ENCODE measurements around the gene SMAD2. TPM values are rescaled to one million over a fixed set of nuclear protein-coding genes. Genes with fewer than 3 reads are reported as not detected.
"Not testable (repeated sequence)": the region's sequence is repeated elsewhere in the genome, so short reads cannot be mapped to it uniquely, and the experiment has no call there.

Gene SMAD2
- polyA plus RNA-seq, 2 of the 4 experiments (the other 2 are of a cell fraction): 131 to 229 TPM

DNA sequence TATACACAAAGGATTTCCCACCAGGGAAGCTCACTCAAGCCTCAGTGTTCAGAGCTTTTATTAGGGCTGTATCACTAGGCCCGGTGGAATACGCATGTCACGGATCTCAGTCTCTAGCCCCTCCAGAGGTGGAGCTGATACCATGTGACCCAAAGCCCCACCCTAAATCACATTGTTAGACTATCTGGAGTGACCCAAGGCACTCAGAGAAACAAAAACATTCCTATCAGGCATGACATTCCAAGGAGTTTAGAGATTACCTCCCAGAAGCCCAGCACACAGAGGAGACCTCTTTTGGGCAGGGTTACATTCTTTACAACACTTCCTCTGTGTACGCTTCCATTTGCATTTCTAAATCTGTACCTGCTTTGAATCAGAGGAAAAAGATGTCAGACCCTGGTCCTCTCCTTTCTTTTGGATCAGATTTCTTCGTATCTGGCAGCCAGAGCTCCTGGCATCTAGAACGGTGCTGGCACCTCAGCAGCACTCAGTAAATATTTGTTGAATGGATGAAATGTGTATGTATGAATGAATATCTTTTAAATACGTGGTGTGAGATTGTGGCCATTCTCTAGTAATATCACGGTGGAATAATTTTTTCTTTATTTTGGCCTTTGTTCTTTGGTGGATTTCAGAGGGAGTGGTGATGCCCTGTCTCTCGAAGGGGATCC lies 37.7 kb upstream of the SMAD2 start (continued):
- TF ChIP-seq, protein P1, sequence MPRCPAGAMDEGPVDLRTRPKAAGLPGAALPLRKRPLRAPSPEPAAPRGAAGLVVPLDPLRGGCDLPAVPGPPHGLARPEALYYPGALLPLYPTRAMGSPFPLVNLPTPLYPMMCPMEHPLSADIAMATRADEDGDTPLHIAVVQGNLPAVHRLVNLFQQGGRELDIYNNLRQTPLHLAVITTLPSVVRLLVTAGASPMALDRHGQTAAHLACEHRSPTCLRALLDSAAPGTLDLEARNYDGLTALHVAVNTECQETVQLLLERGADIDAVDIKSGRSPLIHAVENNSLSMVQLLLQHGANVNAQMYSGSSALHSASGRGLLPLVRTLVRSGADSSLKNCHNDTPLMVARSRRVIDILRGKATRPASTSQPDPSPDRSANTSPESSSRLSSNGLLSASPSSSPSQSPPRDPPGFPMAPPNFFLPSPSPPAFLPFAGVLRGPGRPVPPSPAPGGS (IDR thresholded peaks at IDR 0.05): no peak
- TF ChIP-seq KDM1A (IDR thresholded peaks at IDR 0.05; ENCODE audit: low read depth) (no peak), GATA3 (IDR thresholded peaks at IDR 0.05; ENCODE audit: borderline replicate concordance) (peak; percentile 49; the same call in 1 of the 2 replicates), MAZ (IDR thresholded peaks at IDR 0.05; ENCODE audit: borderline replicate concordance, low read depth, low read length) (no peak), EP300 (IDR thresholded peaks at IDR 0.05) (peak in 1 of 2 experiments; percentile 48; a peak in 1 of 5 replicates), POLR2AphosphoS2 (conservative IDR thresholded peaks at IDR 0.05; ENCODE audit: low read length) (no peak), SREBF2 (IDR thresholded peaks at IDR 0.05) (no peak), RCOR1 (IDR thresholded peaks at IDR 0.05; ENCODE audit: low read depth, low read length) (no peak), NFE2L2 (conservative IDR thresholded peaks at IDR 0.05; ENCODE audit: low read length) (no peak), HOXB5 (CRISPR knock-in tag; IDR thresholded peaks at IDR 0.05) (0 out of 2 replicates have a peak, but pooled peaks have one; percentile 22)
- TF ChIP-seq, protein P2, sequence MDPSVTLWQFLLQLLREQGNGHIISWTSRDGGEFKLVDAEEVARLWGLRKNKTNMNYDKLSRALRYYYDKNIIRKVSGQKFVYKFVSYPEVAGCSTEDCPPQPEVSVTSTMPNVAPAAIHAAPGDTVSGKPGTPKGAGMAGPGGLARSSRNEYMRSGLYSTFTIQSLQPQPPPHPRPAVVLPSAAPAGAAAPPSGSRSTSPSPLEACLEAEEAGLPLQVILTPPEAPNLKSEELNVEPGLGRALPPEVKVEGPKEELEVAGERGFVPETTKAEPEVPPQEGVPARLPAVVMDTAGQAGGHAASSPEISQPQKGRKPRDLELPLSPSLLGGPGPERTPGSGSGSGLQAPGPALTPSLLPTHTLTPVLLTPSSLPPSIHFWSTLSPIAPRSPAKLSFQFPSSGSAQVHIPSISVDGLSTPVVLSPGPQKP (IDR thresholded peaks at IDR 0.05; ENCODE audit: low read depth, low read length): no peak

- peaks cover 19% of the 10 kb centered on the region for H3K4me1 ChIP-seq
- no peak overlapping the region for H3K4me3 ChIP-seq
- no peaks in the 10 kb centered on the region; the same call in 2 of the 3 replicates for H3K9me3 ChIP-seq
- 83% methylated on average over 4 of the region's 4 CpGs for WGBS (ENCODE audit: missing lambda C conversion rate)
- ATAC-seq: no peak
- no peak for DNase-seq (ENCODE audit: low read depth in 1 of 2, low spot score in 1 of 2)
- no peak overlapping the region for H3K4me2 ChIP-seq
- peak overlapping the region in 1 of 2 experiments; percentile 57; a peak in 3 of 6 replicates for H3K27ac ChIP-seq
- CTCF ChIA-PET: no interaction called here
- POLR2A ChIA-PET: interaction anchor here (1.8 kb wide), 1 partner anchor 33 kb away, joined by 5 read pairs; no protein-coding TSS in a partner anchor
- no peak for FAIRE-seq
- TF ChIP-seq, protein P3, sequence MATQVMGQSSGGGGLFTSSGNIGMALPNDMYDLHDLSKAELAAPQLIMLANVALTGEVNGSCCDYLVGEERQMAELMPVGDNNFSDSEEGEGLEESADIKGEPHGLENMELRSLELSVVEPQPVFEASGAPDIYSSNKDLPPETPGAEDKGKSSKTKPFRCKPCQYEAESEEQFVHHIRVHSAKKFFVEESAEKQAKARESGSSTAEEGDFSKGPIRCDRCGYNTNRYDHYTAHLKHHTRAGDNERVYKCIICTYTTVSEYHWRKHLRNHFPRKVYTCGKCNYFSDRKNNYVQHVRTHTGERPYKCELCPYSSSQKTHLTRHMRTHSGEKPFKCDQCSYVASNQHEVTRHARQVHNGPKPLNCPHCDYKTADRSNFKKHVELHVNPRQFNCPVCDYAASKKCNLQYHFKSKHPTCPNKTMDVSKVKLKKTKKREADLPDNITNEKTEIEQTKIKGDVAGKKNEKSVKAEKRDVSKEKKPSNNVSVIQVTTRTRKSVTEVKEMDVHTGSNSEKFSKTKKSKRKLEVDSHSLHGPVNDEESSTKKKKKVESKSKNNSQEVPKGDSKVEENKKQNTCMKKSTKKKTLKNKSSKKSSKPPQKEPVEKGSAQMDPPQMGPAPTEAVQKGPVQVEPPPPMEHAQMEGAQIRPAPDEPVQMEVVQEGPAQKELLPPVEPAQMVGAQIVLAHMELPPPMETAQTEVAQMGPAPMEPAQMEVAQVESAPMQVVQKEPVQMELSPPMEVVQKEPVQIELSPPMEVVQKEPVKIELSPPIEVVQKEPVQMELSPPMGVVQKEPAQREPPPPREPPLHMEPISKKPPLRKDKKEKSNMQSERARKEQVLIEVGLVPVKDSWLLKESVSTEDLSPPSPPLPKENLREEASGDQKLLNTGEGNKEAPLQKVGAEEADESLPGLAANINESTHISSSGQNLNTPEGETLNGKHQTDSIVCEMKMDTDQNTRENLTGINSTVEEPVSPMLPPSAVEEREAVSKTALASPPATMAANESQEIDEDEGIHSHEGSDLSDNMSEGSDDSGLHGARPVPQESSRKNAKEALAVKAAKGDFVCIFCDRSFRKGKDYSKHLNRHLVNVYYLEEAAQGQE (IDR thresholded peaks at IDR 0.05): no peak
- TF ChIP-seq HDAC2 (IDR thresholded peaks at IDR 0.05) (no peak), CBX2 (IDR thresholded peaks at IDR 0.05; ENCODE audit: borderline replicate concordance, low read depth) (no peak), GATA3 (IDR thresholded peaks at IDR 0.05; ENCODE audit: borderline replicate concordance) (no peak), CEBPB (IDR thresholded peaks at IDR 0.05) (no peak), ZNF302 (CRISPR knock-in tag; IDR thresholded peaks at IDR 0.05) (no peak), RCOR1 (IDR thresholded peaks at IDR 0.05; ENCODE audit: low read depth, low read length) (no peak), RAD21 (conservative IDR thresholded peaks at IDR 0.05 in 1 of 2, IDR thresholded peaks at IDR 0.05 in 1 of 2) (no peak), SMC3 (IDR thresholded peaks at IDR 0.05) (no peak), HOXB13 (CRISPR knock-in tag; IDR thresholded peaks at IDR 0.05; ENCODE audit: low read depth) (no peak), KDM5A (IDR thresholded peaks at IDR 0.05) (no peak), EP300 (IDR thresholded peaks at IDR 0.05) (no peak)
- TF ChIP-seq, protein P1 (IDR thresholded peaks at IDR 0.05): no peak
- TF ChIP-seq, protein P4, sequence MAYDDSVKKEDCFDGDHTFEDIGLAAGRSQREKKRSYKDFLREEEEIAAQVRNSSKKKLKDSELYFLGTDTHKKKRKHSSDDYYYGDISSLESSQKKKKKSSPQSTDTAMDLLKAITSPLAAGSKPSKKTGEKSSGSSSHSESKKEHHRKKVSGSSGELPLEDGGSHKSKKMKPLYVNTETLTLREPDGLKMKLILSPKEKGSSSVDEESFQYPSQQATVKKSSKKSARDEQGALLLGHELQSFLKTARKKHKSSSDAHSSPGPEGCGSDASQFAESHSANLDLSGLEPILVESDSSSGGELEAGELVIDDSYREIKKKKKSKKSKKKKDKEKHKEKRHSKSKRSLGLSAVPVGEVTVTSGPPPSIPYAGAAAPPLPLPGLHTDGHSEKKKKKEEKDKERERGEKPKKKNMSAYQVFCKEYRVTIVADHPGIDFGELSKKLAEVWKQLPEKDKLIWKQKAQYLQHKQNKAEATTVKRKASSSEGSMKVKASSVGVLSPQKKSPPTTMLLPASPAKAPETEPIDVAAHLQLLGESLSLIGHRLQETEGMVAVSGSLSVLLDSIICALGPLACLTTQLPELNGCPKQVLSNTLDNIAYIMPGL (CRISPR knock-in tag; IDR thresholded peaks at IDR 0.05; ENCODE audit: borderline replicate concordance): no peak
- TF ChIP-seq, protein P5, sequence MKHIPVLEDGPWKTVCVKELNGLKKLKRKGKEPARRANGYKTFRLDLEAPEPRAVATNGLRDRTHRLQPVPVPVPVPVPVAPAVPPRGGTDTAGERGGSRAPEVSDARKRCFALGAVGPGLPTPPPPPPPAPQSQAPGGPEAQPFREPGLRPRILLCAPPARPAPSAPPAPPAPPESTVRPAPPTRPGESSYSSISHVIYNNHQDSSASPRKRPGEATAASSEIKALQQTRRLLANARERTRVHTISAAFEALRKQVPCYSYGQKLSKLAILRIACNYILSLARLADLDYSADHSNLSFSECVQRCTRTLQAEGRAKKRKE (CRISPR knock-in tag; IDR thresholded peaks at IDR 0.05; ENCODE audit: low read depth): no peak
Observed at GRCh38 chr18:47964053-47964452, 33.6 kb upstream of the SMAD2 start.

GRCh38 chr18:47961003-47961402 lies 30.5 kb upstream of the SMAD2 start:
- FAIRE-seq, CTCF ChIA-PET: not testable (repeated sequence)

More at GRCh38 chr18:47961003-47961402, 30.5 kb upstream of the SMAD2 start:
- WGBS (ENCODE audit: missing lambda C conversion rate): 91% methylated on average over 7 of the region's 7 CpGs
- H3K27ac ChIP-seq; H3K4me1 ChIP-seq; ATAC-seq; H3K4me2 ChIP-seq; DNase-seq (ENCODE audit: low read depth in 1 of 2, low spot score in 1 of 2); POLR2A ChIA-PET; H3K9me3 ChIP-seq; H3K4me3 ChIP-seq: not testable (repeated sequence)
